ENCODE measurements around the gene CLIP2.
"Not testable (repeated sequence)": the region's sequence is repeated elsewhere in the genome, so short reads cannot be mapped to it uniquely, and the experiment has no call there.

The CLIP2 gene

GRCh38 chr7:74339648-74340047 lies 50.4 kb downstream of the CLIP2 start:
- H3K27ac ChIP-seq (ENCODE audit: low read depth, low read length); H3K4me1 ChIP-seq (ENCODE audit: control insufficient read depth, insufficient read depth, low read length); H3K9ac ChIP-seq (ENCODE audit: low read length); H3K9me3 ChIP-seq (ENCODE audit: control insufficient read depth, insufficient read depth, low read depth, low read length); H3K27me3 ChIP-seq (ENCODE audit: control insufficient read depth, insufficient read depth, low read length); H3K4me3 ChIP-seq (ENCODE audit: low read depth, low read length): not testable (repeated sequence)
- H3K36me3 ChIP-seq (ENCODE audit: control insufficient read depth, insufficient read depth, low read length) = peaks cover 18% of the 10 kb centered on the region

GRCh38 chr7:74343281-74344131 lies 54.3 kb downstream of the CLIP2 start:
- H3K27ac ChIP-seq (ENCODE audit: low read depth, low read length) = no peak overlapping the region
- H3K9me3 ChIP-seq (ENCODE audit: control insufficient read depth, insufficient read depth, low read depth, low read length) = no peaks in the 10 kb centered on the region
- H3K4me3 ChIP-seq (ENCODE audit: low read depth, low read length) = no peak overlapping the region
- no peak overlapping the region for H3K9ac ChIP-seq (ENCODE audit: low read length)
- no peaks in the 10 kb centered on the region for H3K27me3 ChIP-seq (ENCODE audit: control insufficient read depth, insufficient read depth, low read length)
- H3K4me1 ChIP-seq (ENCODE audit: control insufficient read depth, insufficient read depth, low read length) = no peaks in the 10 kb centered on the region
- peaks cover 15% of the 10 kb centered on the region for H3K36me3 ChIP-seq (ENCODE audit: control insufficient read depth, insufficient read depth, low read length)

- H3K9me3 ChIP-seq (ENCODE audit: control insufficient read depth, insufficient read depth, low read depth, low read length) = no peaks in the 10 kb centered on the region
- no peak overlapping the region for H3K27ac ChIP-seq (ENCODE audit: low read depth, low read length)
- H3K4me3 ChIP-seq (ENCODE audit: low read depth, low read length) = no peak overlapping the region
- H3K4me1 ChIP-seq (ENCODE audit: control insufficient read depth, insufficient read depth, low read length) = no peaks in the 10 kb centered on the region
- H3K36me3 ChIP-seq (ENCODE audit: control insufficient read depth, insufficient read depth, low read length) = peaks cover 9% of the 10 kb centered on the region
- H3K9ac ChIP-seq (ENCODE audit: low read length) = no peak overlapping the region
- H3K27me3 ChIP-seq (ENCODE audit: control insufficient read depth, insufficient read depth, low read length) = no peaks in the 10 kb centered on the region
These were observed 54.9 kb downstream of the CLIP2 start for GRCh38 chr7:74344132-74344496.

GRCh38 chr7:74344786-74345185 lies 55.6 kb downstream of the CLIP2 start:
- no peak overlapping the region for H3K4me3 ChIP-seq (ENCODE audit: low read depth, low read length)
- no peak overlapping the region for H3K27ac ChIP-seq (ENCODE audit: low read depth, low read length)
- H3K27me3 ChIP-seq (ENCODE audit: control insufficient read depth, insufficient read depth, low read length) = no peaks in the 10 kb centered on the region
- H3K36me3 ChIP-seq (ENCODE audit: control insufficient read depth, insufficient read depth, low read length) = peaks cover 9% of the 10 kb centered on the region
- H3K9ac ChIP-seq (ENCODE audit: low read length) = no peak overlapping the region
- no peaks in the 10 kb centered on the region for H3K9me3 ChIP-seq (ENCODE audit: control insufficient read depth, insufficient read depth, low read depth, low read length)
- H3K4me1 ChIP-seq (ENCODE audit: control insufficient read depth, insufficient read depth, low read length) = no peaks in the 10 kb centered on the region

GRCh38 chr7:74345970-74346369 lies 56.8 kb downstream of the CLIP2 start:
- Histone ChIP-seq H3K4me1 (ENCODE audit: control insufficient read depth, insufficient read depth, low read length) (no peaks in the 10 kb centered on the region), H3K9me3 (ENCODE audit: control insufficient read depth, insufficient read depth, low read depth, low read length) (no peaks in the 10 kb centered on the region), H3K27ac (ENCODE audit: low read depth, low read length) (no peak overlapping the region), H3K4me3 (ENCODE audit: low read depth, low read length) (no peak overlapping the region), H3K9ac (ENCODE audit: low read length) (no peak overlapping the region), H3K36me3 (ENCODE audit: control insufficient read depth, insufficient read depth, low read length) (peaks cover 9% of the 10 kb centered on the region), H3K27me3 (ENCODE audit: control insufficient read depth, insufficient read depth, low read length) (no peaks in the 10 kb centered on the region)

GRCh38 chr7:74349621-74350020 lies 60.4 kb downstream of the CLIP2 start:
- Histone ChIP-seq H3K27me3 (ENCODE audit: control insufficient read depth, insufficient read depth, low read length) (no peaks in the 10 kb centered on the region), H3K4me3 (ENCODE audit: low read depth, low read length) (no peak overlapping the region), H3K9ac (ENCODE audit: low read length) (no peak overlapping the region), H3K4me1 (ENCODE audit: control insufficient read depth, insufficient read depth, low read length) (no peaks in the 10 kb centered on the region), H3K27ac (ENCODE audit: low read depth, low read length) (no peak overlapping the region), H3K36me3 (ENCODE audit: control insufficient read depth, insufficient read depth, low read length) (peaks cover 10% of the 10 kb centered on the region), H3K9me3 (ENCODE audit: control insufficient read depth, insufficient read depth, low read depth, low read length) (no peaks in the 10 kb centered on the region)

- H3K4me1 ChIP-seq (ENCODE audit: control insufficient read depth, insufficient read depth, low read length) = no peaks in the 10 kb centered on the region; the same call in 1 of the 2 replicates
- no peak overlapping the region for H3K27ac ChIP-seq (ENCODE audit: low read depth, low read length)
- H3K4me3 ChIP-seq (ENCODE audit: low read depth, low read length) = no peak overlapping the region
- no peak overlapping the region for H3K9ac ChIP-seq (ENCODE audit: low read length)
- no peaks in the 10 kb centered on the region for H3K27me3 ChIP-seq (ENCODE audit: control insufficient read depth, insufficient read depth, low read length)
- H3K36me3 ChIP-seq (ENCODE audit: control insufficient read depth, insufficient read depth, low read length) = peaks cover 14% of the 10 kb centered on the region
- no peaks in the 10 kb centered on the region for H3K9me3 ChIP-seq (ENCODE audit: control insufficient read depth, insufficient read depth, low read depth, low read length)
These were observed 61.5 kb downstream of the CLIP2 start for GRCh38 chr7:74350751-74351150.

GRCh38 chr7:74351836-74352235 lies 62.6 kb downstream of the CLIP2 start:
- H3K36me3 ChIP-seq (ENCODE audit: control insufficient read depth, insufficient read depth, low read length) = peaks cover 22% of the 10 kb centered on the region

GRCh38 chr7:74352551-74353138 lies 63.4 kb downstream of the CLIP2 start:
- H3K4me1 ChIP-seq (ENCODE audit: control insufficient read depth, insufficient read depth, low read length); H3K9ac ChIP-seq (ENCODE audit: low read length); H3K27ac ChIP-seq (ENCODE audit: low read depth, low read length); H3K4me3 ChIP-seq (ENCODE audit: low read depth, low read length); H3K9me3 ChIP-seq (ENCODE audit: control insufficient read depth, insufficient read depth, low read depth, low read length); H3K27me3 ChIP-seq (ENCODE audit: control insufficient read depth, insufficient read depth, low read length): not testable (repeated sequence)
- peaks cover 29% of the 10 kb centered on the region for H3K36me3 ChIP-seq (ENCODE audit: control insufficient read depth, insufficient read depth, low read length)

More at GRCh38 chr7:74351836-74352235, 62.6 kb downstream of the CLIP2 start:
- H3K4me1 ChIP-seq (ENCODE audit: control insufficient read depth, insufficient read depth, low read length) = no peaks in the 10 kb centered on the region; the same call in 1 of the 2 replicates
- H3K27ac ChIP-seq (ENCODE audit: low read depth, low read length) = no peak overlapping the region
- no peaks in the 10 kb centered on the region for H3K9me3 ChIP-seq (ENCODE audit: control insufficient read depth, insufficient read depth, low read depth, low read length)
- no peak overlapping the region for H3K9ac ChIP-seq (ENCODE audit: low read length)
- no peak overlapping the region for H3K4me3 ChIP-seq (ENCODE audit: low read depth, low read length)
- H3K27me3 ChIP-seq (ENCODE audit: control insufficient read depth, insufficient read depth, low read length) = no peaks in the 10 kb centered on the region

GRCh38 chr7:74354009-74354408 lies 64.8 kb downstream of the CLIP2 start:
- no peaks in the 10 kb centered on the region for H3K27me3 ChIP-seq (ENCODE audit: control insufficient read depth, insufficient read depth, low read length)

GRCh38 chr7:74355091-74355490 lies 65.9 kb downstream of the CLIP2 start:
- H3K27me3 ChIP-seq (ENCODE audit: control insufficient read depth, insufficient read depth, low read length) = no peaks in the 10 kb centered on the region
- no peak overlapping the region for H3K27ac ChIP-seq (ENCODE audit: low read depth, low read length)

More at GRCh38 chr7:74354009-74354408, 64.8 kb downstream of the CLIP2 start:
- H3K9ac ChIP-seq (ENCODE audit: low read length) = no peak overlapping the region
- H3K27ac ChIP-seq (ENCODE audit: low read depth, low read length) = no peak overlapping the region
- H3K4me3 ChIP-seq (ENCODE audit: low read depth, low read length) = no peak overlapping the region
- no peaks in the 10 kb centered on the region; the same call in 1 of the 2 replicates for H3K4me1 ChIP-seq (ENCODE audit: control insufficient read depth, insufficient read depth, low read length)
- H3K9me3 ChIP-seq (ENCODE audit: control insufficient read depth, insufficient read depth, low read depth, low read length) = no peaks in the 10 kb centered on the region
- H3K36me3 ChIP-seq (ENCODE audit: control insufficient read depth, insufficient read depth, low read length) = peaks cover 35% of the 10 kb centered on the region

More at GRCh38 chr7:74355091-74355490, 65.9 kb downstream of the CLIP2 start:
- H3K36me3 ChIP-seq (ENCODE audit: control insufficient read depth, insufficient read depth, low read length) = peaks cover 42% of the 10 kb centered on the region
- H3K9ac ChIP-seq (ENCODE audit: low read length) = no peak overlapping the region
- H3K4me3 ChIP-seq (ENCODE audit: low read depth, low read length) = no peak overlapping the region
- H3K4me1 ChIP-seq (ENCODE audit: control insufficient read depth, insufficient read depth, low read length) = no peaks in the 10 kb centered on the region; the same call in 1 of the 2 replicates
- H3K9me3 ChIP-seq (ENCODE audit: control insufficient read depth, insufficient read depth, low read depth, low read length) = no peaks in the 10 kb centered on the region
